Iris pigment epithelial cell (primary cell): ENCODE results near the gene CDH12.
"Not testable (repeated sequence)": the region's sequence is repeated elsewhere in the genome, so short reads cannot be mapped to it uniquely, and the experiment has no call there.

ENCODE experiments used
- DNase-seq: peaks from one replicate; pipeline ENCODE4 v3.0.0-alpha.2; 2011; ENCODE audit warnings: low read depth

The CDH12 gene

DNA sequence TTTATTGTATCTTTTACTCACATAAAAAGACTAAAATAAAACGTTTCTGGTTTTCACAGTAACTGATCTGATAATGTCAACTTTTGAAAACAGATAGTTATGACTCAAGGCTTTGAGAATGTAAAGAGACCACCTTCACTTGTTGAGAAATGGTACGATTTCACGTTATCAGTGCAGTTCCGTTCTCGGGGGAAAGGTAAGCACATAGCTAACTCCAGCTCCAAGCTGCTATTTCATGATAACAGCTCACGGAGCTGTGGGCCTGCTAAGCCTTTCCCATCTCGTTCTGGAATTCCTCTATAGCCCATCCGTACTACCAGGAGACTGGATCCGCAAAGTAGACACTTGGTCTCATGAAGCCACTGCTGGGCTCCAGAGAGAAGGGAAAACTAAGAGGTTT lies 701.3 kb downstream of the CDH12 start:
- DNase-seq, result not testable (repeated sequence)

DNA sequence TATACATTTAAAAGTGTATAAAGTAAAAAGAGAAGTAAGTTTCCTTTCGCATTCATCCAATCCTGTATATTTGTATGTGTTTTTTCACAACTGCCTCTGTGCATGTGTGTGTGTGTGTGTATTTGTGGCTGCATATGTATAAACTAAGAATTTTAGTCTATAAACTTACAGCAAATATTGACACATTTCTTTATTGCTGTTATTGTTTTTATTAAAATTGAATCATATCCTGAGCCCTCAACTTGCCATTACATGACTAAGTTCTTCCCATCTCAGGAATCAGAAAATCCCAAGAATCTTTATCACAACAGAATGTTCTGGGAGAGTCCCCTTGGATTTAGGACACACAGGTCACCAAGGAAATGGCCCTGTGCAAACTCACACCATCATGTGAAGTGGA lies 712.7 kb downstream of the CDH12 start:
- DNase-seq, result not testable (repeated sequence)

DNA sequence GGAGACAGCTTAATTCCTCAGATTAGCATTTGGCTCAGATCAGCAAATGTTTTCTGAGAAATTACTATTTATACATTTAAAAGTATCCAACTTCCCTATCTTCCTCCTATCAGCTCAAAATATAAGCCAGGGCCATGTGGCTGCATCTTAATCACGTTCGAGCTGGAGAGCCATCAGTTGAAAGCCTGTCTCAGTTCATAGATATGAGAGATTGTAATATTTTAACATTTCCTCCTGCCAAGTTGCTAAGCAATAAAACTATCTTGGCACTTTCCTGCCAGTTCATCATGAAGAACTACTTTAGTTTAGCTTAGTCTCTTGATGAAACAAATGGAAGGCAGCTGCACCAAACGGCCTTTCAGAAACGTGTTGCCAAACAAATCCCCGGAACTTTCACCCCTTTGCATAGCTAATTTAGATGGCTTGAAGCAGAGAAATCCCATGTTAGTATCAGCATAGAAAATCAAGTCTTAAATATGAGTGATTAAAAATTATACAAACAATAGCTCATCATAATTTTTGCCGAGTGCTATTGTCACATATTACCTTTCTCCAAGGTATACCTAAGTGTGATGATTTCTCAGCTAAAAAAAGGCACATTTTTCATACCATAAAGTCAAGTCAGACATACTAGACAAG lies 713.4 kb downstream of the CDH12 start:
- not testable (repeated sequence) for DNase-seq

DNA sequence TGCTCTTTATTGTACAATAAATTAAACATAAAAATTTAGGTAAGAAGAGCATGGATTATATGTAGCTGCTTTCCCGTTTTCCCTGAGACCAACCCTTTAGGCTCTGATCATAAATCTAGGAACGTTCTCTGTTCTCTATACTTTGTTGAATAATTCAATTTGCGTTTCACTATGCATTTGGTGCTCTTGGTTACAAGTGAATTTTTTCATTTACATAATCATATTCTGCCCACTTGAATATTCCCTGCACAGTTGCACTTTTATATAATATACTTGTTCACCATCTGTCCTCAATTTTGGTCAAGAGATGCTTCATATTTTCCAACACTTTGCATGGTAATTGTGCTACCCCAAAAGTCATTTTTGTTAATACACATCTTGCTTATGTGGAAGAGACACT lies 741.8 kb downstream of the CDH12 start:
- DNase-seq, result no peak

DNA sequence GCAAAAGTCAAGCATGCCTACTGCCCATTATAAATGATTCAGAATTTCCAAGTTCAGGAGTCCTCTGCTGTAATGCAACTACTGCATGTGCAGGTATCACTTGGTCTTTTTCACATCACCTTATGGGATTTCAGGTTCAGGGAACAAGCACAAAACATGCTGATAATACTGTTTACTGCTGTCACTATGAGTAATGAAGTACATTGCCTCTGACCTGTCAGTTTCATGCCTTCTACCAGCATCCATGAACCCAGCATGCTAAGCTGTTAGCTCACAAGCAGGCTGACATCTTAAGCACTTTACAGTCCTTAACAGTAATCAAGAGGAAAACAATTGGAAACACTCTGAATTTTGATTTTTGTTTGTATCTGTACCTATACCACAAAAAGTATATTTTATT lies 743.8 kb downstream of the CDH12 start:
- no peak for DNase-seq

DNA sequence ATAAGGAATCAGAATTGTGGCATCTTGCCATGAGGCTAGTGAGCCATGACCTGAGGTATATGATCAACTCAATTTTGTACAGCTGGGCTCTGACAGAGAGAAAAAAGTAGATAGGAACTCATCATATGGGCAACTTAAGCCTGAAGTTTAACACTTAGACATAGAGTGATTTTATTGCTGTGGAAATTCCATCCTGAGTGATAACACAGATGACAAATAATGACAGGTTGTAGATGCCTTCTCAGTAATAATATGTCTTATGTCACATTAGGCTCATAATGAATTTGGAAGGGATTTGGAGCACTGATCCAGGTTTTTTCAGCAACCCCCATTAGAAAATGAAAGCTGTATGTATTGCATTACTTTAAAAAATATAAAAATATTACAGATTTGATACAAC lies 744.6 kb downstream of the CDH12 start:
- no peak for DNase-seq

DNA sequence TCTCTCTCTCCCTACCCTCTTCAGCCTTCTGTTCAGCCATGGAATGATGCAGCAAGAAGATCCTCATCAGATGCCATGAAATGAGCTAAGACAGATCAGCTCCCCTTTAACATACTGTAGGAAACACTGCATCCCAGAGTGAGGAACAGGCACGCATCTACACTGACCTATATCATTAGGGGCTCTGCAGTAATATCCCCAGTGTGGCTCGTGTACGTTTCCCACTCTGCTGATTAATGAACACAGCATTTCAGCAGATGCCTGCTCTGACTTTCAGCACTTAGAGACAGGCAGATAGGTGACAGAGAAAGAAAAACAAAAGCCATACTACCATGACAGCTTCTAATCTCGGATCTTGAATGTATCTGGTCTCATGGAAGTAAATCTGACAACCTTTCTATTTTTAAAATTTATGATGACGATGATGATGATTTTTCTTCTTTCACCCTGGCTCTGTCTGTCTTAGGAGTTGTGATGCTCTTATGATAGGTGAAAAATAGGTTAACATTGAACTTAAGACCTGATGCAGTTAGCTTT lies 750.3 kb downstream of the CDH12 start:
- DNase-seq, result no peak

DNA sequence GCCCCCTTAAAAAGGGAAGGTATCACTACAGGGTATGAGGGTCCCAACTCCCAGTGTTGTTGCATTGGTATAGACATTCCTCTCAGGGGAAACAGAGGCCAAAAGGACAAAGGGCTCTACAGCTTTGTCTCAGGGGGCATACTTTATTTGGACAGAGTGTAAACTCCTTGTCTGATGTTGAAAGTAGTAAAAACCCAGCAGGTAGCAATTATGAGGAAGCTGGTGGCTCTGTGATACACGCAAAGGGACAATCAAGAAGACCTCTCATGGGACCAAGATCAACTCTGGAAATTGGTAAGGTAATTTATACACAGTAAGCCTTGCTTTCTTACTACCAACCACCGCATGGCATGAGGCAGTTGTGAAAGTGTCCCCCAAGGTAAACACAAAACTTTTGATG lies 764.6 kb downstream of the CDH12 start:
- DNase-seq, result no peak

DNA sequence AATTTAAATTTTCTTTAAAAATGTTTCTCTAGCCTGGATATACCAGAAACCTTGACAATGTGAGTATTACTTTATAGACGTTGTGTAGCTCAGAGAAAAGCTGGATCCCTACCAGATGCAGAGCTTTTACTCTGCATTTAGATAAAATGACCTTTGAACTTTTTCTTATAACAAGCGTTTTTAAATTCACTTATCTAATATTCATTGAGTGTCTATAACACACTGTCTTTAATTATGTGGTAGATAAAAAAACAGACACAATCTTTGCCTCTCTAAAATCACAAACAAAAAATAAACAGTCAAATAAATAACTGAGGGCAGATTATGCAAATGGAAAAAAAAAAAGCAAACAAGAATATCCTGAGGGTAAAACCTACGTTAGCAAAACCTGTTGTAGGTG lies 773.6 kb downstream of the CDH12 start:
- no peak for DNase-seq

DNA sequence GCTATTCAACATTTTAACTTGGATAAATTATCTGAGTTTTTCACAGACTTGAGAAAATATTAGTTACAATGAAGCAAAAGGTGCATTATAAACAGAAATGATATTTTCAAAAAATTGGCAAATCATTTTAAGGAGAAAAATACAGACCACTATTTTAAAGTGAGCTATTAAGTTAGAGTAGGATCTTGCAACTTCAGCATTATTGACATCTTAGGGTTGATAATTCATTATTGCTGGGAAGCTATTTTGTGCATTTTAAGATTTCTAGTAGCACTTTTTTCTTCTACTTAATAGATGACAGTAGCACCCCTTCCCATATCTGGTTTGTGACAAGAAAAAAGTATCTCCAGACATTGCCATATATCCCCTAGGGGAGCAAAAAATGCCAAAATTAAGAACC lies 774.1 kb downstream of the CDH12 start:
- DNase-seq, result no peak

DNA sequence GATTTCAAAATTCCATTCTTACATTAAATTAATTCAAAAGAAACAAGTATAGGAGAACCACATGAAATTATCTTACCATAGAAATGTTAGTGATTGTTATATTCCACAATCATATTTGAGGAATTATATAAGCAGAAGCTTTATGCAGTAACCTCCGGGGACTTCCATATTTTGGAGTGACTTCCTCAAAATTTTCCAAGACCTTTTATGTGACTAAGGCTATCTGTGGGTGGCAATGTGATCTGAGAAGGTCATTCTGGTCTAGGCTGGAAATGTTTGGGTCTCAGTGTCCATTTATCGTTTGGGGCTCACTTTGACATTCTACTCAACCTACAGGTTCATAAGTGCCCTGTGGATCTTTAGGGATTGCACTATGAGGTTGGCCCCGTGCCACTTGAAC lies 776.6 kb downstream of the CDH12 start:
- DNase-seq, result no peak

DNA sequence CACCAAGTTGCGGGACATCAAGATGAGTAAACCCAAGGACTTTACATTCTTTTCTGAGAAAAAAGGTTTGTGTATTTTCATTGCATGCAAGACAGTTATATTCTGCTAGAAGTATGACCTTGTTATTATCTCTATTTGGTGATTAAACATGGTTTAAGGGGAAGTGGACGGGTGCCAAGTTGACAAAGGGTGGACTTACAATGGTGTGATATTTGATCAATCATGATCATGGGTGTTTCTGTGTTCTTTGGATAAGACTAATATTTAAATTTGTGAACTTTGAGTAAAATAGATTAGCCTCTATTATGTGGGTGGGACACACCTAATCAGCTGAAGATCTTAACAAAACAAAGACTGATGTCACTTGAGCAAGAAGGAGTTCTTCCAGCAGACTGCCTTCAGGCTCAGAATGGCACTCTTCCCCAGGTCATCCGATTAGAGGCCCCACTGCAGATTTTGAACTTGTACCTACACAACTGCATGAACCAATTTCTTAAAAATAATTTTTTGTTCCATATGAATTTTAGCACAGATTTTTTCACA lies 782.9 kb downstream of the CDH12 start:
- no peak for DNase-seq

DNA sequence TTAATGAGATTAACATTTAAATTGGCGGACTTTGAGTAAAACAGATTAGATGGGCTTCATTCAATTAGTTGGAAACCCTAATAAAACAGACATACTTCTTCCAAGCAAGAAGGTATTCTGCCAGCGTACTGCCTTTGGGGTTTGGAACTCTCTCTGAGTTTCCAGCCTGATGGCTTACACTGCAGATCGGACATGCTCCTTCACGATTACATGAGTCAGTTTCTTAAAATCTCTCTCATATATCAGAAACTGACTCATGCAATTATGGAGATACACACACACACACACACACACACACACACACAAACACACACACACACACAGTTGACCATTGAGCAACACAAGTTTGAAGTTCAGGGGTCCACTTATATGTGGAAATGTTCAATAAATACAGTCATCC lies 789.4 kb downstream of the CDH12 start:
- DNase-seq, result no peak

DNA sequence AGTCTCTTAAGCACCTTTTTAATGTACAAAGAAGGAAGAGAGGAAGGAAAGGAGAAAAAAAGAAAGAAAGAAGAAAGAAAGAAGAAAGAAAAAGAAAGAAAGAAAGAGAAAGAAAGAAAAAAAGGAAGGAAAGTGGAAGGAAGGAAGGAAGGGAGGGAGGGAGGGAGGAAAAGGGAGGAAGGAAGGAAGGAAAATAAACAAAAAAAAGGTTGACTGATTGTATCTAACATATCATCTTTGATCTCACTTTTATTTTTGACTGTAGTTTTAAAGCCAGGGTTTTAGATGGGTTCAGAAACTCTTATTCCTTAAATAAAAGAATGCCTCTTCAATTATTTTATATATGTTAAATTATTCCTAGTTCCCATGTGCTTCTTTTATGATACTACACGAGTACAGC lies 794.5 kb downstream of the CDH12 start:
- no peak for DNase-seq

DNA sequence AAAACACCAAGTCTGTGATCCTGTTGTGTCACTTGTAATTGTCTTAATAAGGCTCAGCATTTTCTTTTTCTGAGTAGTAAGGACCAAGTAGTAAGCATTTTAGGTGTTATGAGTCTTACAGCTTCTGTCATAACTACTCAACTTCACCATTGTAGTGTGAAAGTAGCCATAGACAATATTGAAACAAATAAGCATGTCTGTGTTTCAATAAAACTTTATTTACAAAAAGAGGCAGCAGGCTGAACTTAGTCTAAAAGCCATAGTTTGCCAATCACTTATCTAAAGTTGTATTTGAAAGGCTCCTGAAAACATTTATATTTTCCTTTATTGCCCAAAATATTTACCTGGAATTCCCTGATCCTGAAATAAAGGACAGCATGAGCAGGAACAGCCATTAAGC lies 796.1 kb downstream of the CDH12 start:
- no peak for DNase-seq

DNA sequence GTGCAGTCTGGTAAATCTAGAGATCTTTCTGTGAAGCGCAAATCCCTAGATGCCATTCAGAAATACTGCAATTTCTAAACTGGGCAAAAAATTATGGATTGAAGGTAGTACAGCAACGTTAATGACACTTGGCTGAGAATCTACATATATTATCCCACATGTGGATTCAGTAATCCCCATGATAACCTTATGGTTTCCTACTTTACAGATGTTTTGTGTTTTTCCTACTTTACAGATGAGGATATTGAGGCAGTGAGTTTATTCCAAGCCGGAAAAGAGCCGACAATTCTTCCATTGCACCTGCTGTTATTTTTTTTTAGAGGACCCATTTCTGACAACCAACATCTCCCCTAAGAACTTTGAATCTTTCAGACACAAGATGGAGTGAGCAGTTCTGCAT lies 796.5 kb downstream of the CDH12 start:
- DNase-seq, result no peak

DNA sequence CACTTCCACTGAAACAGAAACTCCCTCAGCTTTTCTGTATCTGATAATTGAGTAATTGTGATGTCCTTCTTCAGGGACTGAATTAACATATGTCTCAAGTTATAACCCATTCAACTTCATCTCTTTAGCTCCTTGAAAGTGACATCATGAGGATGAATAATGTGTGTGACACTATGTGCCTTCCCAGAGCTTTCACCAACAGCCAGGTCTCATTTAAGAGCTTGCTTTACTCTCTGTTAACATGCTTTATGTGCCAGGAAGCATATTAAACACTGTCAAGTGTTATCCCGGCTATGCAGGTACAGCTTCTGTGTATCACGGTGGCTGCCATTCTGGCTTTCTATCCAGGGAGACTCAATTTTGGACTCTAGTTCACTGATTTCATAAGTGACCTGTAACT lies 799.9 kb downstream of the CDH12 start:
- no peak for DNase-seq

DNA sequence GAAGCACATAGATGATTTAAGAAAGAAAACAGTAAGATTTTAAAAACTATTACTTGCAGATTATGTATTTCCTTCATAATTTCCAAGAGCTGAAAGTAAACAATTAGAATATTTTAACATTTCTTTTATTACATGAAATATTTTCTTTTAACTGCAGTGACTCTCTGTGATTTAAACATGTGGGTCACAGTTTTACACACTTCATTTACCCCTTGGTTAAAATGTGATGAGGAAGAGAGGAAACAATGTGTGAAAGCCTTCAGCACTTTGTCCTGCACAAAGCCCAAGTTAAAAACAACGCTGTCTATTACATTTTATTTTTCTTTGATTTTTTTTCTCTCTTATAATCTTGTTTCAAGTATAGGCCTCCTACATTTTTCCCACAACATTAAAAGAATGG lies 801.3 kb downstream of the CDH12 start:
- DNase-seq, result no peak

DNA sequence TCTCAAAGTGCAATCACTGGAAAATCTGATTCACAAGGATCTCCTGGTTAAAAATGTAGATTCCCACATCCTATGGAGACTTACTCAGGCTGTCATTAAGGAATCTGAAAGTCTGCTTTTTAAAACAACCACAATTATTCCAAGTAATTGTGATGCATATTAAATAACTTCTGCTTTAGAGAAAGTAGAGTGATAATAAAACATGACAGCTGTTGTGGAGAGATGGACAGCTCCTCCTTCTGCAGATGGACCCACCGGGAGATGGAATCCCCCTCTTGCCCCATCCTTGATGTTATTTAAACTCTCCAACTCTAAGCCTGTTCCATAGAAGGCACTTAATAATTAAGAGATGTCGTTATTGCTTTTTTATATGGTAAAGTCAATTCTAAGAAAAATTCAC lies 802.2 kb downstream of the CDH12 start:
- no peak for DNase-seq

DNA sequence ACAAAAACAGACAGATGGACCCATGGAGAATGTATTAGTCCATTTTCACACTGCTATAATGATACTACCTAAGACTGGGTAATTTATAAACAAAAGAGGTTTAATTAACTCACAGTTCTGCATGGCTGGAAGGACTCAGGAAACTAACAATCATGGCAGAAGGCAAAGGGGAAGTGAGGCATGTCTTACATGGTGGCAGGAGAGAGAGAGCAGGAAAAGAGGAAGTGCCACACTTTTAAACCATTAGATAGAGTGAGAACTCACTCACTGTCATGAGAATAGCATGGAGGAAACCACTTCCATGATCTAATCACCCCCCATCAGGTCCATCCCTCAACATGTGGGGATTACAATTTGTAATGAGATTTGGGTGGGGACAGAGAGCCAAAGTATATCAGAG lies 808.9 kb downstream of the CDH12 start:
- no peak for DNase-seq

DNA sequence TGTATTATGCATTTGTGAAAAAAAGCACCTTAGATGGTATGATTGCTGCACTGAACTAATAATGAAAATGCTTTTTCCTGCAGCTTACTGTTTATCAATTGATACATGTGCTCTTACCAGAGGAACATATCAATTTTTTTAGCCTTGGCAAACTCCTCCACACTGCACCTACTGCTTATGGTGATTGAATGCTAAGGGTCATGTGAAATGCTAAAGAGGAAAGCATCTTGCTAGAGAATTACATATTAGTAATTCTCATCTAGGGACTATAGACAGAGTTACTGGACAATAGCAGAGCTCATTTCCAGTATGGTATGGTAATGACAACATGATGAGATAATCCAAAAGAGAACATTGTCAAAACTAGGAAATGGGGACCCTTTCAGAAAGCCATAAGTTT lies 817.1 kb downstream of the CDH12 start:
- no peak for DNase-seq

DNA sequence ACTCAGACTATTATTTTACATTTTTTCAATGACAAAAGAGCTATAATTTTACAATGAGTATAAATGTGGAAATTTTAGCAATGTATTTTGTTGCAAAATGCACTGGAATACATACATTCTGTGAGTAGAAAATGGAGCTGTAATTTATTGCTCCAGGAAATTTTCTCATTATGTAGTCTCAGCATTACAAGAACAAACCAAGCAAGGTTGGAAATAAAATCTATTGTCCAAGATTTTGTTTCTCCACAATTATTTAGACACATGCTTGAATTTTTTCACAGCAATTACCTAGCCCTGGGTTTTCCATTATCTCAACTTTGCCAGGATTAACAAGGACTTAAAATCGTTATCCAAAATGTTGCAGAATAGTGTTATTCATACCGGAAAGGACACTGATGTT lies 820.1 kb downstream of the CDH12 start:
- no peak for DNase-seq

DNA sequence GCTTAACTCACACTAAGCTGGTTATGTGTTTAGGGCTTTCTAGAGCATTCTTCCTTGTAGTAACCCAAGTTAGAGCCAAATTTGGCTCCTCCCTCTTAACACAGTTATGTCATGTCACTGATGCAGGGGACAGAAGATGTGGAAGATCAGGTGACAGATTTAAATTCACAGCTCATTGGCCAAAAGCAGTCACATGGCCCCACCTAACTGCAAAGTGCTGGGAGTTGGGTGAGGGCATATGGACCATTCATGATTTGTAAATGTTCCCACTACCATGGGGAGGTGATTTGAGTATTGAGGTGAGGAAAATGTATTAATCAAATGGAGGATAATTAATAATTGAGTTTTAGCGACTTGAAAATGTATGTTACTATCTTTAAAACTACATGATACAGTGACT lies 829.4 kb downstream of the CDH12 start:
- DNase-seq, result no peak

DNA sequence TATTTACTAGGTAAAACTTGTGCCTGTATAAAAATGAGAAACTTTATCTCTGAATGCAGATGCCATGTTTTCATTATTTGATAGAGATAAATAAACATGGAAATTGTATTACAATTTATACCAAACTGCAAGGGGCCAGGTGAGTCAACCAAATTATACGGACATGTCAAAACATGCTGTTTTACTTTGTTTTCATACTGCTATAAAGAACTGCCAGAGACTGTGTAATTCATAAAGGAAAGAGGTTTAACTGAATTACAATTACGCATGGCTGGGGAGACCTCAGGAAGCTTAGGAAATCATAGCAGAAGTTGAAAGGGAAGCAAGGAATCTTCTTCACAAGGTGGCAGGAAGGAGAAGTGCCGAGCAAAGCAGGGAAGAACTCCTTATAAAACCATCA lies 840.3 kb downstream of the CDH12 start:
- not testable (repeated sequence) for DNase-seq
